Measurements from ENCODE around the gene UTP3. TPM values are rescaled to one million over a fixed set of nuclear protein-coding genes. Genes with fewer than 3 reads are reported as not detected.

The UTP3 gene
- total RNA-seq, 1 donor, result 14.5 TPM

DNA sequence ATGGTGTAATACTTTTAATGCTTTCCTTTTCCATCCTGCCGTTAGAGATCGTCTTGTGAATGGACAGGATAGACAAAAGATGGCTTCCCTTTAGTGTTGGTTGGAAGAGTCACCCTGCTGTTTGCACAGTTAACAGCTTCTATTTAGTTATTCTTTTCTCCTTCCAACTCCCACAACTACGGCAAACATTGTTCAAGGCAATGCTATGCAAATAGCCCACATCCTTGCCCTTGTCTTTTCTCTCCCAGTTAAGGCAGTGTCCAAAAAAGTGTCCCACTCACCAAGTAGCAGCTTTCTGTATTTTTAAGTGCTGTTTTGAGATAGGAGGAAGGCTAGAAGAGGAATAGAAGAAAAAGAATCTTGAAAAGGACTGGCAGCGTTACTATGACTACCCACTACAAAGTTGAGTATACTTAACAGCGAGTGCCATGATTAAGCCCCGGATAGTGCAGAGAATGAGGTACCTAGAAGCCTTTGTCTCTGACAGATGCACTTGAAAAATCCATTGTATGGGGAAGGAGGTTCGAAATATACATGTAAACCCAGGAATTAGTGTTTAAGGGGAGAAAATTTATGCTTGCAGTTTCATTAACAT lies 21.4 kb downstream of the UTP3 start:
- Histone ChIP-seq H3K27ac (ENCODE audit: low read depth, low read length) (no peak overlapping the region), H3K27me3 (ENCODE audit: insufficient read depth, low read length) (no peaks in the 10 kb centered on the region), H3K4me2 (ENCODE audit: insufficient read depth, low read length) (no peak overlapping the region), H3K4me3 (ENCODE audit: insufficient read depth, low read length) (no peak overlapping the region), H2AFZ (ENCODE audit: low read length) (no peak overlapping the region), H3K36me3 (ENCODE audit: insufficient read depth, low read length) (no peaks in the 10 kb centered on the region), H3K4me1 (ENCODE audit: insufficient read depth, low read length) (peaks cover 33% of the 10 kb centered on the region), H3K9me3 (ENCODE audit: low read depth, low read length) (no peaks in the 10 kb centered on the region), H4K20me1 (ENCODE audit: insufficient read depth, low read length) (peaks cover 10% of the 10 kb centered on the region), H3K79me2 (ENCODE audit: insufficient read depth, low read length) (peaks cover 81% of the 10 kb centered on the region)
- TF ChIP-seq, protein P1, sequence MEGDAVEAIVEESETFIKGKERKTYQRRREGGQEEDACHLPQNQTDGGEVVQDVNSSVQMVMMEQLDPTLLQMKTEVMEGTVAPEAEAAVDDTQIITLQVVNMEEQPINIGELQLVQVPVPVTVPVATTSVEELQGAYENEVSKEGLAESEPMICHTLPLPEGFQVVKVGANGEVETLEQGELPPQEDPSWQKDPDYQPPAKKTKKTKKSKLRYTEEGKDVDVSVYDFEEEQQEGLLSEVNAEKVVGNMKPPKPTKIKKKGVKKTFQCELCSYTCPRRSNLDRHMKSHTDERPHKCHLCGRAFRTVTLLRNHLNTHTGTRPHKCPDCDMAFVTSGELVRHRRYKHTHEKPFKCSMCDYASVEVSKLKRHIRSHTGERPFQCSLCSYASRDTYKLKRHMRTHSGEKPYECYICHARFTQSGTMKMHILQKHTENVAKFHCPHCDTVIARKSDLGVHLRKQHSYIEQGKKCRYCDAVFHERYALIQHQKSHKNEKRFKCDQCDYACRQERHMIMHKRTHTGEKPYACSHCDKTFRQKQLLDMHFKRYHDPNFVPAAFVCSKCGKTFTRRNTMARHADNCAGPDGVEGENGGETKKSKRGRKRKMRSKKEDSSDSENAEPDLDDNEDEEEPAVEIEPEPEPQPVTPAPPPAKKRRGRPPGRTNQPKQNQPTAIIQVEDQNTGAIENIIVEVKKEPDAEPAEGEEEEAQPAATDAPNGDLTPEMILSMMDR (IDR thresholded peaks at IDR 0.05; ENCODE audit: extremely low read depth, low read depth, low read length), result no peak
- no peak for DNase-seq (ENCODE audit: insufficient read length, low spot score, missing footprints)

DNA sequence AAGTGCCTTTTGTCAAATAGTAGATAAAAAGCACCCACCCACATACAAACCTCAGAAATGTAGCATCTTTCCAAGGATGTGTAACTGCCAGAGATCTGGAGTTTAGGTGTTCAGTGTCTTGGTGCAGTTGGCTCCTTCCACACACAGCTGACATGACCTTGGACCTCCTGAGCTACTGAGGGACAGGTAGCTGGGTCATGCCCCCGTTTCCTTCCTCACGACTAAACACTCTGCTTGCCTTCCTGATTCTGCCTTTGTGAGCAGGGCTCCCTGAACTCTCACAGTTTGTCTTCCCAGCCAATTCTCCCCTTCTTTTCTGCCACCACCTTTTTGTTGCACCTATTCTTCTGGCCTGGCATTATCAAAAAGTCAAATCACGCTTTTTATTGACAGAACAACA lies 23.3 kb downstream of the UTP3 start:
- Histone ChIP-seq H3K4me3 (ENCODE audit: insufficient read depth, low read length) (no peak overlapping the region), H3K27me3 (ENCODE audit: insufficient read depth, low read length) (no peaks in the 10 kb centered on the region), H3K36me3 (ENCODE audit: insufficient read depth, low read length) (no peaks in the 10 kb centered on the region), H3K9me3 (ENCODE audit: low read depth, low read length) (no peaks in the 10 kb centered on the region), H3K27ac (ENCODE audit: low read depth, low read length) (no peak overlapping the region), H3K79me2 (ENCODE audit: insufficient read depth, low read length) (peaks cover 94% of the 10 kb centered on the region), H4K20me1 (ENCODE audit: insufficient read depth, low read length) (peaks cover 10% of the 10 kb centered on the region), H2AFZ (ENCODE audit: low read length) (no peak overlapping the region), H3K4me1 (ENCODE audit: insufficient read depth, low read length) (peaks cover 32% of the 10 kb centered on the region), H3K4me2 (ENCODE audit: insufficient read depth, low read length) (no peak overlapping the region)
- DNase-seq (ENCODE audit: insufficient read length, low spot score, missing footprints), result no peak
- TF ChIP-seq, protein P1 (IDR thresholded peaks at IDR 0.05; ENCODE audit: extremely low read depth, low read depth, low read length), result no peak

DNA sequence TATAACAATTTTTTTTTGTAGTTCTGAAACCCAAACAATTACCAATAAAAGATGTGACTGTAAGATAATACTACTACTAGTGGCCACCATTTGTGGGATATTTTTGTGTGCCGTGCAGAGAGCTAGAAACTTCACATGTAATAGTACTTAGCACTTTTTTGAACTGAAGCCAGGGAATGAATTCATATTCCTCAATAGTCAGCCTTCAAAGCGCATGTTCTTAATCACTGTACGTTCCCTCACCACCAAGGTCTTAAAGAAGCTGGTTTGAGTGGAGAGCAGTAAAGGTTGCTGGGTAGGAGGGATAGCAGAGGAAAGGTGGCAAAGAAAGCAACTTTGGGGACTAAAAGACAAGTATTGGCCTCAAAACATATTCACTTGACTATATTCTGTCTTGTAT lies 23.8 kb downstream of the UTP3 start:
- H3K4me2 ChIP-seq (ENCODE audit: insufficient read depth, low read length), result no peak overlapping the region
- no peaks in the 10 kb centered on the region for H3K36me3 ChIP-seq (ENCODE audit: insufficient read depth, low read length)
- peaks cover 7% of the 10 kb centered on the region for H4K20me1 ChIP-seq (ENCODE audit: insufficient read depth, low read length)
- no peak for DNase-seq (ENCODE audit: insufficient read length, low spot score, missing footprints)
- no peak overlapping the region for H3K4me3 ChIP-seq (ENCODE audit: insufficient read depth, low read length)
- no peaks in the 10 kb centered on the region for H3K9me3 ChIP-seq (ENCODE audit: low read depth, low read length)
- no peak overlapping the region for H3K27ac ChIP-seq (ENCODE audit: low read depth, low read length)
- TF ChIP-seq, protein P1 (IDR thresholded peaks at IDR 0.05; ENCODE audit: extremely low read depth, low read depth, low read length), result no peak
- no peaks in the 10 kb centered on the region for H3K27me3 ChIP-seq (ENCODE audit: insufficient read depth, low read length)
- H3K79me2 ChIP-seq (ENCODE audit: insufficient read depth, low read length), result peaks cover 92% of the 10 kb centered on the region
- no peak overlapping the region for H2AFZ ChIP-seq (ENCODE audit: low read length)
- H3K4me1 ChIP-seq (ENCODE audit: insufficient read depth, low read length), result peaks cover 27% of the 10 kb centered on the region

DNA sequence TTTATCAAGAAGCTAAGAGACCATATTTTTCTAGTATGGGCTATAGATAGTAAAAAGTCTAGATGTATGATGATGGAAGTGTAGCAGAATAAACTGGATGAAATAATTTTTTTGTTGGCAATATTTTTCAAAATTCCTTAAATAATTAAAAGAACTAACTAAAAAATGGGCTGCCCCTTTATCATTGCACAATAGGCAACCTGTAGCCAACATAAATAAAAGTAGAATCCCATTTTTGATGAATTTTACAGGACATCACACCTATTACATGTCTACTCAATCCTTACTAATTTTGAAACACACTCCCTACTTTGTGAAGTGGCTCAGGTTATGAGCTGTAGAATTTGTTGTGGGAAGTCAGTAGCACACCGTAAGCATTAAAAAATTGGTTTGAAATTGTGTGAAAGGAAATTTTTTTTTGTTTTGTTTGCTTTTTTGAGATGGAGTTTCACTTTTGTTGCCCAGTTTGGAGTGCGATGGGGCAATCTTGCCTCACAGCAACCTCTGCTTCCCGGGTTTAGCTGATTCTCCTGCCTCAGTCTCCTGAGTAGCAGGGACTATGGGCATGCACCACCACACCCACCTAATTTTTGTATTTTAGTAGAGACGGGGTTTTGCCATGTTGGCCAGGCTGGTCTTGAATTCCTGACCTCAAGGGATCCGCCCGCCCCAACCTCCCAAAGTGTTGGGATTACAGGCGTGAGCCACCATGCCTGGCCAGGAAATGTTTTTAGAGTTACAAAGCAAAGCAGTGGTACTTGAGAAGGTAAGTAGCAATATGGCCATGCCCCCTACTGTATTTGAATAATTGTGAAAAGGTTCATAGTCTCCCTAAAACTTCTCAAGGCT lies 24.5 kb downstream of the UTP3 start:
- H3K79me2 ChIP-seq (ENCODE audit: insufficient read depth, low read length), result peaks cover 90% of the 10 kb centered on the region
- peaks cover 26% of the 10 kb centered on the region for H3K4me1 ChIP-seq (ENCODE audit: insufficient read depth, low read length)
- TF ChIP-seq, protein P1 (IDR thresholded peaks at IDR 0.05; ENCODE audit: extremely low read depth, low read depth, low read length), result no peak

More for the DNA sequence above, 24.5 kb downstream of the UTP3 start:
- Histone ChIP-seq H4K20me1 (ENCODE audit: insufficient read depth, low read length) (peaks cover 7% of the 10 kb centered on the region), H3K36me3 (ENCODE audit: insufficient read depth, low read length) (no peaks in the 10 kb centered on the region), H3K27me3 (ENCODE audit: insufficient read depth, low read length) (no peaks in the 10 kb centered on the region), H3K27ac (ENCODE audit: low read depth, low read length) (no peak overlapping the region), H3K4me2 (ENCODE audit: insufficient read depth, low read length) (no peak overlapping the region), H3K9me3 (ENCODE audit: low read depth, low read length) (no peaks in the 10 kb centered on the region), H2AFZ (ENCODE audit: low read length) (no peak overlapping the region), H3K4me3 (ENCODE audit: insufficient read depth, low read length) (no peak overlapping the region)
- DNase-seq (ENCODE audit: insufficient read length, low spot score, missing footprints), result no peak
